Body of pancreas (tissue), 4 donors: Measurements from ENCODE around the gene MRPL3.

Experiments used
- POLR2A ChIP-seq, 3 donors: fragments of 450-650 bp; IDR thresholded peaks; one replicate each; pipeline ENCODE4 v1.6.1; 2016; ENCODE audit warnings: antibody characterized with exemption in 3 of 3, mild to moderate bottlenecking in 2 of 3
- TF ChIP-seq, protein P1 (sequence below), 7 experiments: fragments of 450-650 bp in 4 of 7; fragments of 200-600 bp in 3 of 7; sonication (generic) in 3 of 7; IDR thresholded peaks; one replicate each; pipeline ENCODE4 v1.5.1; 2016 to 2019; ENCODE audit warnings: antibody characterized with exemption in 7 of 7

DNA sequence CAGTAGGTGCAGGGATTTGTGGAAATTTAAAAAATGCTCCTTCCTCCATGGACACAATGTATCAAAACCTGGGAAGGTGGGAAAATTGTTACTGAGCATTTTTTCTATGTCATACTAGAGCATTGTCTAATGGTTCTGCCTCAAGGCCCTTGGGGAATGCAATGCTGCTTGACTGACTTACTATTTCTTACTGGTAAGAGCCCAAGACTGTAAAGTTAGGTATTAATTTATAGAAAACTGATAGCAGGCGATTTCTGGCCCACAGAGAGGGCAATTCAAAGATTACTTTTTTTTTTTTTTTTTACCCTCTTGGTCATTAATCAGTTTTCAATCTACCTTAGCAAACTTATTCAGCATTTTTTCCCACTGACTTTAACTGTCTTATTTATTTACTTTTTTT, 38.5 kb upstream of the MRPL3 start:
- TF ChIP-seq, protein P1, sequence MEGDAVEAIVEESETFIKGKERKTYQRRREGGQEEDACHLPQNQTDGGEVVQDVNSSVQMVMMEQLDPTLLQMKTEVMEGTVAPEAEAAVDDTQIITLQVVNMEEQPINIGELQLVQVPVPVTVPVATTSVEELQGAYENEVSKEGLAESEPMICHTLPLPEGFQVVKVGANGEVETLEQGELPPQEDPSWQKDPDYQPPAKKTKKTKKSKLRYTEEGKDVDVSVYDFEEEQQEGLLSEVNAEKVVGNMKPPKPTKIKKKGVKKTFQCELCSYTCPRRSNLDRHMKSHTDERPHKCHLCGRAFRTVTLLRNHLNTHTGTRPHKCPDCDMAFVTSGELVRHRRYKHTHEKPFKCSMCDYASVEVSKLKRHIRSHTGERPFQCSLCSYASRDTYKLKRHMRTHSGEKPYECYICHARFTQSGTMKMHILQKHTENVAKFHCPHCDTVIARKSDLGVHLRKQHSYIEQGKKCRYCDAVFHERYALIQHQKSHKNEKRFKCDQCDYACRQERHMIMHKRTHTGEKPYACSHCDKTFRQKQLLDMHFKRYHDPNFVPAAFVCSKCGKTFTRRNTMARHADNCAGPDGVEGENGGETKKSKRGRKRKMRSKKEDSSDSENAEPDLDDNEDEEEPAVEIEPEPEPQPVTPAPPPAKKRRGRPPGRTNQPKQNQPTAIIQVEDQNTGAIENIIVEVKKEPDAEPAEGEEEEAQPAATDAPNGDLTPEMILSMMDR (IDR thresholded peaks at IDR 0.05), result no peak
- no peak for TF ChIP-seq POLR2A (IDR thresholded peaks at IDR 0.05)
